ENCODE results near the gene PTRHD1.
"Not testable (repeated sequence)": the region's sequence is repeated elsewhere in the genome, so short reads cannot be mapped to it uniquely, and the experiment has no call there.

Gene PTRHD1

DNA sequence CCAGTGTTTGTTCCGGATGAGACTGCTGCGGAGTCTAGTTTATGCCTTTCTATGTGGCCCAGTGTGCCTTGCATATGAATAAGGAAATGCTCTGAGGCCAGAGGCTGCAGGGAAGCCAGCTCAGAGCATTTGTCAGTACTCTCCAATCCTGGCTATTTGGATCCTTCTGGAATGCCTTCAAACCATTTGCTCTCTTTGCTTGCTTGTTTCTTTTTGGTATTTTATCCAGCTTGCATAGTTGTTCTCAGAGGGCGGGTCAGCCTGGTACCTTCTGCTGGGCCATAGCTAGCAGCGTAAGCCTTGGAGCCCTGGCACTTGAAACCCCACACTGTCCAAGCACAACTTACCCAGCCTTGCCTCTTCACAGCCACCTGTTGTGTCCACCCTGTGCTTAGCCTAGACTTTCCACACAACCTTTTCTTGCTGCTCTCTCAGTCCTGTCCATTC is 20.5 kb upstream of the PTRHD1 start:
- TF ChIP-seq POLR2AphosphoS5 (IDR thresholded peaks at IDR 0.05; ENCODE audit: low read depth, low read length) = no peak
- no peak for TF ChIP-seq TAF1 (IDR thresholded peaks at IDR 0.05; ENCODE audit: low read depth, low read length)
- no peak for TF ChIP-seq POLR2A (IDR thresholded peaks at IDR 0.05; ENCODE audit: low read depth, low read length)
- TF ChIP-seq SPI1 (IDR thresholded peaks at IDR 0.05; ENCODE audit: low read depth, low read length) = no peak
- TF ChIP-seq POU2F2 (IDR thresholded peaks at IDR 0.05; ENCODE audit: low read depth, low read length) = no peak
- TF ChIP-seq PAX5 (IDR thresholded peaks at IDR 0.05; ENCODE audit: insufficient read depth, low read length, severe bottlenecking) = no peak
- no peak for DNase-seq (ENCODE audit: insufficient read length, low spot score)
- FAIRE-seq = no peak

- DNase-seq (ENCODE audit: insufficient read length, low spot score) (no peak), FAIRE-seq (no peak)
- TF ChIP-seq SPI1 (IDR thresholded peaks at IDR 0.05; ENCODE audit: low read depth, low read length) (no peak), POLR2A (IDR thresholded peaks at IDR 0.05; ENCODE audit: low read depth, low read length) (no peak), TAF1 (IDR thresholded peaks at IDR 0.05; ENCODE audit: low read depth, low read length) (no peak), POLR2AphosphoS5 (IDR thresholded peaks at IDR 0.05; ENCODE audit: low read depth, low read length) (no peak), POU2F2 (IDR thresholded peaks at IDR 0.05; ENCODE audit: low read depth, low read length) (no peak), PAX5 (IDR thresholded peaks at IDR 0.05; ENCODE audit: insufficient read depth, low read length, severe bottlenecking) (no peak)
These were observed 16.3 kb upstream of the PTRHD1 start for GRCh38 chr2:24809316-24810007.

DNA sequence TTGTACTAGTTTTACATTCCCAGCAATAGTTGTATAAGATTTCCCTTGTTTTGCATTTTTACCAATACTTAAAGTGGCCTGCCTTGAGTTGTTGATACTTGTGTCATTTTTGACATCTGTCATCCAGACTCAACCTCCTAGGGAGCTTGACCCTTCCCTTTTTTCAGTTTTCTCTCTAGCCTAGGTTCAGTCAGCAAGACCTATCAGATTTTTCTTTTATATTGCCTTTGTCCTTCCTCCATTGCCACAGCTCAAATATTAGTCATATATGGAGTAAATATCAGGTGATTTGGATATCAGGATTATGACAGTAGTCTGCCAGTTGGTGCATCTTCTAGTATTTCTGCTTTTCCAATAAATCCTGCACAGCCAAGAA is 13.5 kb upstream of the PTRHD1 start:
- no peak for TF ChIP-seq TAF1 (IDR thresholded peaks at IDR 0.05; ENCODE audit: low read depth, low read length)
- TF ChIP-seq SPI1 (IDR thresholded peaks at IDR 0.05; ENCODE audit: low read depth, low read length) = no peak
- no peak for TF ChIP-seq POLR2AphosphoS5 (IDR thresholded peaks at IDR 0.05; ENCODE audit: low read depth, low read length)
- no peak for TF ChIP-seq POLR2A (IDR thresholded peaks at IDR 0.05; ENCODE audit: low read depth, low read length)
- no peak for TF ChIP-seq PAX5 (IDR thresholded peaks at IDR 0.05; ENCODE audit: insufficient read depth, low read length, severe bottlenecking)
- no peak for TF ChIP-seq POU2F2 (IDR thresholded peaks at IDR 0.05; ENCODE audit: low read depth, low read length)
- no peak for DNase-seq (ENCODE audit: insufficient read length, low spot score)
- FAIRE-seq = no peak

DNA sequence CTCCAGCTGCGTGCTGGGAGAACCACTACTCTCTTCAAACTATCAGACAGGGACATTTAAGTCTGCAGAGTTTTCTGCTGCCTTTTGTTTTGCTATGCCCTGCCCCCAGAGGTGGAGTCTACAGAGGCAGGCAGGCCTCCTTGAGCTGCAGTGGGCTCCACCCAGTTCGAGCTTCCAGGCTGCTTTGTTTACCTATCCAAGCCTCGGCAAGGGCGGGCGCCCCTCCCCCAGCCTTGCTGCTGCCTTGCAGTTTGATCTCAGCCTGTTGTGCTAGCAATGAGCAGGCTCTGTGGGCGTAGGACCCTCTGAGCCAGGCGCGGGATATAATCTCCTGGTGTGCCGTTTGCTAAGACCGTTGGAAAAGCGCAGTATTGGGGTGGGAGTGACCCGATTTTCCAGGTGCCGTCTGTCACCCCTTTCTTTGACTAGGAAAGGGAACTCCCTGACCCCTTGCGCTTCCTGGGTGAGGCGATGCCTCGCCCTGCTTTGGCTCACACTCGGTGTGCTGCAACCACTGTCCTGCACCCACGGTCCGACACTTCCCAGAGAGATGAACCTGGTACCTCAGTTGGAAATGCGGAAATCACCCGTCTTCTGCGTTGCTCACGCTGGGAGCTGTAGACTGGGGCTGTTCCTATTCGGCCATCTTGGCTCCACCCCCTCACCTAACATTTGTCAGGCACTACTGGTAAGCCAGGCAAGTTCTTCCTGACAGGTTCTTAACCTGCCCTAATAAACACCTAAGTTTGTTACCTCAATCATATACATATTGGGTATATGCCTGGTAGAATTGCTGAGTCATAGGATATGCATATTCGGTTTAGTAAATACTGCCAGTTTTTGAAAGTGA is 12.8 kb upstream of the PTRHD1 start:
- DNase-seq (ENCODE audit: insufficient read length, low spot score); FAIRE-seq: not testable (repeated sequence)

GRCh38 chr2:24800487-24800886 is 7.3 kb upstream of the PTRHD1 start:
- FAIRE-seq; DNase-seq (ENCODE audit: insufficient read length, low spot score): not testable (repeated sequence)

GRCh38 chr2:24797644-24798043 is 4.5 kb upstream of the PTRHD1 start:
- DNase-seq (ENCODE audit: insufficient read length, low spot score) (no peak), FAIRE-seq (no peak)
- TF ChIP-seq POLR2A (IDR thresholded peaks at IDR 0.05; ENCODE audit: low read depth, low read length) (no peak), SPI1 (IDR thresholded peaks at IDR 0.05; ENCODE audit: low read depth, low read length) (no peak), PAX5 (IDR thresholded peaks at IDR 0.05; ENCODE audit: insufficient read depth, low read length, severe bottlenecking) (no peak), POLR2AphosphoS5 (IDR thresholded peaks at IDR 0.05; ENCODE audit: low read depth, low read length) (no peak), POU2F2 (IDR thresholded peaks at IDR 0.05; ENCODE audit: low read depth, low read length) (no peak), TAF1 (IDR thresholded peaks at IDR 0.05; ENCODE audit: low read depth, low read length) (no peak)

DNA sequence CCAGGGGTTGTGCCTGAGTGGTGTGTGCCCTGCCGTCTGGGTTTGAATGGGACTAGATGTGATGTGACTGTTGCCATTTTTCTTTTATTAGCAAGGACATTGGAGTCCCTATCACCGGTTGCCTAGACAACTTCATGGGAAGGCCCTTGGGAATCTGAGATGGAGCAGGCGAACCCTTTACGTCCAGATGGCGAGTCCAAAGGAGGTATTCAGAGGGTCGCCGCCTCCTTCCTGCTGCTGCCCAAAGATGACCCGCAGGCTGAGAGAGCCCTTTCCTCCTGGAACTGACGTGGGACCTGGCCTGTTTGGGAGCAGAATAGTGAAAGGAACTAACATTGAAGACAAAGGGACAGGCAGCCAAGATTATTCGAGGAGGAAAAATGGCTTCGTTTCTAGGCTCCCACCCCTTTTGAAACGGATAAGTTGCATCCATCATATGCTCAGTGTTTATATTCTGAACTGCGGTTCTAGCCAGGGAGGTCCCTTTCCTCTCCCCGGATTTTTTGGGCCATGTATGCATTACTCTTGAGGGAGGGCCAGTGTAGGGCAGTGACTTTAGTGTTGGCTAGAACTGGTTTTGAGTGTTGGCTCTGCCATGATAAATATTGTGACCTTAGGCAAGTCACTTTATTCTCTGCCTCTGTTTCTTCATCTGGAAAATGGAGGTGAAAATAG is 707 bp upstream of the PTRHD1 start:
- DNase-seq (ENCODE audit: insufficient read length, low spot score) (no peak), FAIRE-seq (no peak)
- TF ChIP-seq SPI1 (IDR thresholded peaks at IDR 0.05; ENCODE audit: low read depth, low read length) (no peak), TAF1 (IDR thresholded peaks at IDR 0.05; ENCODE audit: low read depth, low read length) (no peak), POLR2A (IDR thresholded peaks at IDR 0.05; ENCODE audit: low read depth, low read length) (no peak), POLR2AphosphoS5 (IDR thresholded peaks at IDR 0.05; ENCODE audit: low read depth, low read length) (no peak), POU2F2 (IDR thresholded peaks at IDR 0.05; ENCODE audit: low read depth, low read length) (no peak), PAX5 (IDR thresholded peaks at IDR 0.05; ENCODE audit: insufficient read depth, low read length, severe bottlenecking) (no peak)

DNA sequence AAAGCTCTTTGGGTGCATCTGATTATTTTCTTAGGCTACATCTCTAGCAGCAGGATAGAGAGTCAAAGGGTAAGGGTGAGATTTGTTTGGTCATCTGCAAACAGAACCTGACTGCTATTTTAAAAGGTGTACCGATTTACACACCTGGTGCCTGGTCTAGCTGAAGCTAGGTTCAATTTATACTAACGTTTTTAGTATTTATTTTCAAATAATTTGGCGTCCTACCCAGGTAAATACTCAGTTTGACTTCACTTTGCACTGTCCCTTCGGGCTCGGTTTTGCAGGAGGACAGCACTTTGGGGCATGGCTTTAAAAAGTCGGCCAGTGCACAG is 683 bp downstream of the PTRHD1 start:
- DNase-seq (ENCODE audit: insufficient read length, low spot score) = no peak
- TF ChIP-seq POLR2A (IDR thresholded peaks at IDR 0.05; ENCODE audit: low read depth, low read length) = no peak
- TF ChIP-seq POU2F2 (IDR thresholded peaks at IDR 0.05; ENCODE audit: low read depth, low read length) = no peak
- TF ChIP-seq TAF1 (IDR thresholded peaks at IDR 0.05; ENCODE audit: low read depth, low read length) = no peak
- no peak for TF ChIP-seq PAX5 (IDR thresholded peaks at IDR 0.05; ENCODE audit: insufficient read depth, low read length, severe bottlenecking)
- TF ChIP-seq SPI1 (IDR thresholded peaks at IDR 0.05; ENCODE audit: low read depth, low read length) = no peak
- TF ChIP-seq POLR2AphosphoS5 (IDR thresholded peaks at IDR 0.05; ENCODE audit: low read depth, low read length) = no peak
- FAIRE-seq = no peak

DNA sequence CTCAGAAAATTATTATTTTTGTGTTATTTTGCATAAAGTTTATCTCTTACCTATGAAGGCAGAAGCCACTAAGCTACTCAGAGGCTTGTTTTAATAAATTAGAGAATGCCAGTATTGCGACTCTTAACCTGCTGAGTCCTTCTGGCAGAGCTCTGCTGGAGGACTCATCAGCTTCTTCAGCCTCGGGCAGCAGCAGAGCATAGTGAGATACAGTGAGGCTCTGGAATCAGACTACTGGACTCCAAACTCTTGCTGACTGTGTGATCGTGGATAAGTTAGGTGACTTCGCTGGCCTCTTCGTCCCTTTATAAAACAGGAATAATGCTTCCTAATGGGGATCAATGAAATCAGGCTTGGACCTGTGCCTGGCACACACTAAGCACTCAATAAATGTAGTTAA is 1.7 kb downstream of the PTRHD1 start:
- DNase-seq (ENCODE audit: insufficient read length, low spot score) (no peak), FAIRE-seq (no peak)
- TF ChIP-seq TAF1 (IDR thresholded peaks at IDR 0.05; ENCODE audit: low read depth, low read length) (no peak), PAX5 (IDR thresholded peaks at IDR 0.05; ENCODE audit: insufficient read depth, low read length, severe bottlenecking) (no peak), POU2F2 (IDR thresholded peaks at IDR 0.05; ENCODE audit: low read depth, low read length) (no peak), POLR2AphosphoS5 (IDR thresholded peaks at IDR 0.05; ENCODE audit: low read depth, low read length) (no peak), SPI1 (IDR thresholded peaks at IDR 0.05; ENCODE audit: low read depth, low read length) (no peak), POLR2A (IDR thresholded peaks at IDR 0.05; ENCODE audit: low read depth, low read length) (no peak)

Data from GM12891 (cell line).